ENCODE results near the gene KSR1.

GRCh38 chr17:27670791-27671590, 214.7 kb downstream of the KSR1 start:
- TF ChIP-seq CTCF (conservative IDR thresholded peaks at IDR 0.05) (no peak), ZFX (IDR thresholded peaks at IDR 0.05) (no peak)
